GM23338 (cell line): ENCODE measurements around the gene TMX2.

Source experiments
- CREB1 ChIP-seq: fragments of 250-450 bp; sonication (Bioruptor Pico); IDR thresholded peaks from 2 replicates; pipeline ENCODE4 v1.5.0; 2020; ENCODE audit warnings: low read depth, mild to moderate bottlenecking, moderate library complexity
- CTCF ChIP-seq, 2 experiments: fragments of 200-600 bp in 1 of 2; sonication (generic) in 1 of 2; conservative IDR thresholded peaks; 2 replicates each; pipeline versions ENCODE4 v1.5.1 to v1.6.1; 2016 to 2017; ENCODE audit warnings: antibody characterized with exemption in 2 of 2, low read depth in 2 of 2, mild to moderate bottlenecking in 2 of 2, moderate library complexity in 1 of 2
- EZH2 ChIP-seq: fragments of 200-600 bp; sonication (generic); IDR thresholded peaks from one replicate; pipeline ENCODE4 v1.8.0; 2017; ENCODE audit warnings: antibody characterized with exemption, mild to moderate bottlenecking, low read depth; ENCODE audit not compliant: unreplicated experiment
- EZH2phosphoT487 ChIP-seq: fragments of 200-600 bp; sonication (generic); IDR thresholded peaks from one replicate; pipeline ENCODE4 v1.8.1; 2018; ENCODE audit warnings: antibody characterized with exemption; ENCODE audit not compliant: unreplicated experiment
- POLR2AphosphoS5 ChIP-seq: IDR thresholded peaks from 2 replicates; pipeline ENCODE4 v1.6.1; 2016; ENCODE audit warnings: antibody characterized with exemption, low read depth
- REST ChIP-seq: IDR thresholded peaks from one replicate; pipeline ENCODE4 v1.6.1; 2018; ENCODE audit warnings: antibody characterized with exemption; ENCODE audit not compliant: unreplicated experiment

- TF ChIP-seq CTCF (conservative IDR thresholded peaks at IDR 0.05; ENCODE audit: low read depth in 2 of 2) (no peak), EZH2 (no peak), EZH2phosphoT487 (no peak), REST (no peak), CREB1 (CRISPR knock-in tag) (no peak), POLR2AphosphoS5 (no peak)
Measured at GRCh38 chr11:57764972-57765371, 52.6 kb downstream of the TMX2 start.
